GM23338 (cell line): ENCODE results near the gene HRK.

Experiments
- CREB1 ChIP-seq: fragments of 250-450 bp; sonication (Bioruptor Pico); IDR thresholded peaks from 2 replicates; pipeline ENCODE4 v1.5.0; 2020; ENCODE audit warnings: low read depth, mild to moderate bottlenecking, moderate library complexity
- CTCF ChIP-seq, 2 experiments: fragments of 200-600 bp in 1 of 2; sonication (generic) in 1 of 2; conservative IDR thresholded peaks; 2 replicates each; pipeline versions ENCODE4 v1.5.1 to v1.6.1; 2016 to 2017; ENCODE audit warnings: antibody characterized with exemption in 2 of 2, low read depth in 2 of 2, mild to moderate bottlenecking in 2 of 2, moderate library complexity in 1 of 2
- ETS1 ChIP-seq: IDR thresholded peaks from 2 replicates; pipeline ENCODE4 v1.6.1; 2016; ENCODE audit warnings: antibody characterized with exemption
- EZH2 ChIP-seq: fragments of 200-600 bp; sonication (generic); IDR thresholded peaks from one replicate; pipeline ENCODE4 v1.8.0; 2017; ENCODE audit warnings: antibody characterized with exemption, mild to moderate bottlenecking, low read depth; ENCODE audit not compliant: unreplicated experiment
- POLR2AphosphoS5 ChIP-seq: IDR thresholded peaks from 2 replicates; pipeline ENCODE4 v1.6.1; 2016; ENCODE audit warnings: antibody characterized with exemption, low read depth
- ZNF462 ChIP-seq: fragments of 250-450 bp; sonication (Bioruptor Pico); IDR thresholded peaks from 2 replicates; pipeline ENCODE4 v1.5.0; 2020; ENCODE audit warnings: mild to moderate bottlenecking, moderate library complexity

GRCh38 chr12:116903818-116904217 is 22.6 kb upstream of the HRK start:
- no peak for TF ChIP-seq CTCF (conservative IDR thresholded peaks at IDR 0.05; ENCODE audit: low read depth in 2 of 2)
- no peak for TF ChIP-seq POLR2AphosphoS5
- TF ChIP-seq EZH2, result no peak
- no peak for TF ChIP-seq ETS1
- no peak for TF ChIP-seq CREB1 (CRISPR knock-in tag)
- no peak for TF ChIP-seq ZNF462 (CRISPR knock-in tag)
